Ishikawa (cell line): ENCODE measurements around the gene CDKN2AIP.

ENCODE experiments used
- CEBPB ChIP-seq: IDR thresholded peaks from 2 replicates; pipeline ENCODE4 v1.6.1; 2012
- CREB1 ChIP-seq: IDR thresholded peaks from 2 replicates; pipeline ENCODE4 v1.6.1; 2012; ENCODE audit warnings: low read depth
- EGR1 ChIP-seq: IDR thresholded peaks from 2 replicates; pipeline ENCODE4 v1.6.1; 2012
- EP300 ChIP-seq: IDR thresholded peaks from 2 replicates; pipeline ENCODE4 v1.6.1; 2012; ENCODE audit warnings: borderline replicate concordance
- FOXM1 ChIP-seq: IDR thresholded peaks from 2 replicates; pipeline ENCODE4 v1.6.1; 2012; ENCODE audit warnings: low read depth, borderline replicate concordance
- NFIC ChIP-seq: IDR thresholded peaks from 2 replicates; pipeline ENCODE4 v1.6.1; 2012
- RAD21 ChIP-seq: IDR thresholded peaks from 2 replicates; pipeline ENCODE4 v1.6.1; 2012; ENCODE audit warnings: low read depth
- TAF1 ChIP-seq: IDR thresholded peaks from 2 replicates; pipeline ENCODE4 v1.6.1; 2012; ENCODE audit warnings: low read depth, mild to moderate bottlenecking
- TCF12 ChIP-seq: IDR thresholded peaks from 2 replicates; pipeline ENCODE4 v1.6.1; 2012; ENCODE audit warnings: low read depth
- TEAD4 ChIP-seq: IDR thresholded peaks from 2 replicates; pipeline ENCODE4 v1.6.1; 2012
- YY1 ChIP-seq: IDR thresholded peaks from 2 replicates; pipeline ENCODE4 v1.6.1; 2012; ENCODE audit warnings: low read depth
- ZBTB7A ChIP-seq: IDR thresholded peaks from 2 replicates; pipeline ENCODE4 v1.6.1; 2012; ENCODE audit warnings: low read depth
- TF ChIP-seq, protein P1 (sequence below): IDR thresholded peaks from 2 replicates; pipeline ENCODE4 v1.6.1; 2012
- TF ChIP-seq, protein P2 (sequence below): IDR thresholded peaks from 2 replicates; pipeline ENCODE4 v1.6.1; 2012; ENCODE audit warnings: low read depth, mild to moderate bottlenecking
- TF ChIP-seq, protein P3 (sequence below): IDR thresholded peaks from 2 replicates; pipeline ENCODE4 v1.6.1; 2012

The CDKN2AIP gene

DNA sequence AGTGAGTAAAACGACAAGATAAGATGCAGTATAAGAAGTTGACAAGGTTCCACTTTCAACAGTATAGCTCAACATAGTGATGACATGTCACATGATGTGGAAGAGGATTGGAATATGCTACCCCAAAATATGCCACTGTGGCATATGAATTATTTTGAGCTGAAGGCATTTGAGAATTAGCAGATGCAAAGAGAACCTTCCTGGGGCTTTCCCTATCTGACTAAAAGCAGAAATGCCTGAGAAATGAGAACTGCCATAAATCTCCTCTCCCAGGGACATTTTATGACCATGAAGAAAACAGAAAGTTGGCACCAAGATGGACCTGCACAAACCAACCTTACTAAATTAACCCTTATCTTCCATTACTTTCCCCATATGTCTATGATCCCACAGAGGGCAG lies 24.8 kb downstream of the CDKN2AIP start:
- TF ChIP-seq ZBTB7A = no peak

DNA sequence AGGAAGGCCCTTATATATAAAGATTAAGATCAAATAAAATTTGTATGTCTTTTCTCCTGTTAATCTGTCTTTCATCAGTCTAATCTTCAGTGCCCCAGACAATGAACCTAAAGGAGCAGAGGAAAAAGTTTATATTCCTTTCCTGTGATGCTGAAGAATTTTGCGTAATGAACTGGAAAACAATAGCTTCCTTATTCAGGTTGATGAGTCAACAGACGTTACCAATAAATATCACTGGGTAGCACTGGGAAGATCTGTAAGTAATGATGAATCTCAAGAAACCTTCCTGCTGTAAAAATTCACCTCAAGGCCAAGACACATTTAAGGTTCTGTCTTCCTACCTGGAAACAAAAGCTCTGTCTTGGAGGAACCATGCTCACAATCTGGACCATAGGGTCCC lies 25.5 kb downstream of the CDKN2AIP start:
- no peak for TF ChIP-seq TEAD4
- TF ChIP-seq, protein P1, sequence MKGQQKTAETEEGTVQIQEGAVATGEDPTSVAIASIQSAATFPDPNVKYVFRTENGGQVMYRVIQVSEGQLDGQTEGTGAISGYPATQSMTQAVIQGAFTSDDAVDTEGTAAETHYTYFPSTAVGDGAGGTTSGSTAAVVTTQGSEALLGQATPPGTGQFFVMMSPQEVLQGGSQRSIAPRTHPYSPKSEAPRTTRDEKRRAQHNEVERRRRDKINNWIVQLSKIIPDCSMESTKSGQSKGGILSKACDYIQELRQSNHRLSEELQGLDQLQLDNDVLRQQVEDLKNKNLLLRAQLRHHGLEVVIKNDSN = no peak

DNA sequence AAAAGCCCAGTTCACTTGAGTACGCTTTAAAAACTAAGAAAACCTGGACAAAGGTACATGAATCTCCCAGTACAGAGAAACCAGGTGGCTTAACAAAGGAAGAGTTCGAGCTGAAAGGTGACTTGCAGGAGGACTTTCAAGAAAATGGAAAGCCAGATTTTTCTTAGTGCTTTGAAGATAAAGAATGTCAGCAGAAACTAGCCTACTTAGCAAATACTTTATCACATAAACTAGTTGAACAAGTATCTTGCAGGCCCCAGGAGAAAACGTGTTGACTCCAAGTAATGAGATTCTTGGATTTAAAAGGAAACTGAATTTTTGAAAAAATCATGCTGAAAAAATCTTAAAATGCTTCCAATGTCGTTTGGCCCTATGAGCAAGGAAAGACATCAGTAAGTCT lies 26.4 kb downstream of the CDKN2AIP start:
- TF ChIP-seq ZBTB7A = no peak

DNA sequence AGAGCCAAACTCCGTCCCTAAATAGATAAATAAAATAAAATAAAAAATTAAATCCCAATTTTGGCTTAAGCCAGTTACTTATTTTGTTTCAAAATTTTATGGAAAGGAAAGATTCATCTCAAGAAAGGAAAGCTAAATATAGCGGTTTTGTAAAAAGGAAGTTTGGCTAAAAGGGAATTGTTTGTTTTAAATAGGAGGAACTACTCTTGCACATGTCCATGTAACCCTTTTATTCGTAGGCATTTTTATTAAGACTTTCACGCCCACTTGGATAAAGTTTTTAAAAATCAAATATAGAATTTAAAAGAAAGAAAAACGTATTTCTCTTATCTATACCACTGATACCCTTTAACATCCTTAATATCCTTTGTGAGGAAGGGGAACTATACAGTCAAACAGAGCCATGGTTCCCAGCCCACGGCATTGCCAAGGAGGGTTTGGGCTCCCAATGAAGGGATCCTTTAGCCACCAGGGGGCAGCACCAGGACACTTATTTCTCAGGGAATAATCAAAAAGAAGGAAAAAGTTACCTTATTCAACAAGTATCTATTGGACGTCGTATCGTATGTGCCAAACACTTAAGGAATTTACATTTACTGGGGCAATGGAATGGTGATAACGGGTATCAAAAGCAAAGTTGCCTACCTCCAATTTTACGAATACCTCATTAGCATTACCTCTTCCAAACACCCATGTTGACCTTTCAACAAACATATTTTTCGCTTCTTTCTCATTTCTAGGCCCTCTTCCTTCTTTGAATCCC lies 27.7 kb downstream of the CDKN2AIP start:
- TF ChIP-seq NFIC (no peak), RAD21 (peak; percentile 91)

DNA sequence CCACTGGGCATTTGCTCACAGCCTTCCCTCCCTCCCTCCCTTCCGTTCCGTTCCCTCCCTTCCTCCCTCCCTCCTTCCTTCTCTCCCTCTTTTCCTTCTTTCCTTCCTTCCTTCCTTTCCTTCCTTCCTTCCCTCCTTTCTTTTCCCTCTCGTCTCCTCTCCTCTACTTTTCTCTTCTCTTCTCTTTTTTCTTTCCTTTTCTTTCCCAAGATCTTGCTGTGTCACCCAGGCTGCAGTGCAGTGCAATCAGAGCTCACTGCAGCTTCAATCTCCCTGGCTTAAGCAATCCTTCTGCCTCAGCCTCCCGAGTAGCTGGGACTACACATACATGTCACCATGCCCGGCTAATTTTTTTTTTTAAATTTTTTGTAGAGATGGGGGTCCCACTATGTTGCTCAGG lies 33.7 kb downstream of the CDKN2AIP start:
- no peak for TF ChIP-seq FOXM1
- TF ChIP-seq, protein P2, sequence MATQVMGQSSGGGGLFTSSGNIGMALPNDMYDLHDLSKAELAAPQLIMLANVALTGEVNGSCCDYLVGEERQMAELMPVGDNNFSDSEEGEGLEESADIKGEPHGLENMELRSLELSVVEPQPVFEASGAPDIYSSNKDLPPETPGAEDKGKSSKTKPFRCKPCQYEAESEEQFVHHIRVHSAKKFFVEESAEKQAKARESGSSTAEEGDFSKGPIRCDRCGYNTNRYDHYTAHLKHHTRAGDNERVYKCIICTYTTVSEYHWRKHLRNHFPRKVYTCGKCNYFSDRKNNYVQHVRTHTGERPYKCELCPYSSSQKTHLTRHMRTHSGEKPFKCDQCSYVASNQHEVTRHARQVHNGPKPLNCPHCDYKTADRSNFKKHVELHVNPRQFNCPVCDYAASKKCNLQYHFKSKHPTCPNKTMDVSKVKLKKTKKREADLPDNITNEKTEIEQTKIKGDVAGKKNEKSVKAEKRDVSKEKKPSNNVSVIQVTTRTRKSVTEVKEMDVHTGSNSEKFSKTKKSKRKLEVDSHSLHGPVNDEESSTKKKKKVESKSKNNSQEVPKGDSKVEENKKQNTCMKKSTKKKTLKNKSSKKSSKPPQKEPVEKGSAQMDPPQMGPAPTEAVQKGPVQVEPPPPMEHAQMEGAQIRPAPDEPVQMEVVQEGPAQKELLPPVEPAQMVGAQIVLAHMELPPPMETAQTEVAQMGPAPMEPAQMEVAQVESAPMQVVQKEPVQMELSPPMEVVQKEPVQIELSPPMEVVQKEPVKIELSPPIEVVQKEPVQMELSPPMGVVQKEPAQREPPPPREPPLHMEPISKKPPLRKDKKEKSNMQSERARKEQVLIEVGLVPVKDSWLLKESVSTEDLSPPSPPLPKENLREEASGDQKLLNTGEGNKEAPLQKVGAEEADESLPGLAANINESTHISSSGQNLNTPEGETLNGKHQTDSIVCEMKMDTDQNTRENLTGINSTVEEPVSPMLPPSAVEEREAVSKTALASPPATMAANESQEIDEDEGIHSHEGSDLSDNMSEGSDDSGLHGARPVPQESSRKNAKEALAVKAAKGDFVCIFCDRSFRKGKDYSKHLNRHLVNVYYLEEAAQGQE = no peak
- TF ChIP-seq TEAD4 = no peak
- TF ChIP-seq ZBTB7A = no peak
- TF ChIP-seq NFIC = no peak
- no peak for TF ChIP-seq TCF12
- TF ChIP-seq EGR1 = no peak
- no peak for TF ChIP-seq EP300
- TF ChIP-seq RAD21 = no peak
- TF ChIP-seq, protein P1 = no peak
- no peak for TF ChIP-seq CEBPB
- no peak for TF ChIP-seq TAF1
- TF ChIP-seq, protein P3, sequence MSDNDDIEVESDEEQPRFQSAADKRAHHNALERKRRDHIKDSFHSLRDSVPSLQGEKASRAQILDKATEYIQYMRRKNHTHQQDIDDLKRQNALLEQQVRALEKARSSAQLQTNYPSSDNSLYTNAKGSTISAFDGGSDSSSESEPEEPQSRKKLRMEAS = no peak
- TF ChIP-seq CREB1 = no peak
- TF ChIP-seq YY1 = no peak

DNA sequence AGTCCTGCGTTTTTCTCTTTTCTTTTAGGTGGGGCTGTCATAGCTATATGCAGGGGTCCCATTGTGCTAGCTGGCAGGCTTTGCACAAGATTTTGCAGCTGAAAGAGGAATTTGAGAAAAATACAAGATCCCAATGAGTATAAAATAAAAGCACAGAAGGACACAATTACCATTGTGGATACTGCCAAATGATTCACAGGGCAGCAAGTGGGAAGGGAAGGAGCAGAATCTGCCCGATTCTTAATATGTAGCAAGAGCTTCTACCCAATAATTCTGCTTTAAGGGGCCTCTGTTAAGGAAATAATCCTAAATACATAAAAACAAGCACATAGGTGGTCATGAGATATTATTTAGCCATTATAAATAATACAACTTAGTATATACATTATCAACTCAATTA lies 34.5 kb downstream of the CDKN2AIP start:
- TF ChIP-seq TCF12 (no peak), YY1 (no peak), NFIC (no peak), EP300 (no peak), TAF1 (no peak), ZBTB7A (no peak), FOXM1 (no peak), CREB1 (no peak), EGR1 (no peak), RAD21 (no peak), TEAD4 (no peak), CEBPB (no peak)
- TF ChIP-seq, protein P1 = no peak
- TF ChIP-seq, protein P2 = no peak
- TF ChIP-seq, protein P3 = no peak

DNA sequence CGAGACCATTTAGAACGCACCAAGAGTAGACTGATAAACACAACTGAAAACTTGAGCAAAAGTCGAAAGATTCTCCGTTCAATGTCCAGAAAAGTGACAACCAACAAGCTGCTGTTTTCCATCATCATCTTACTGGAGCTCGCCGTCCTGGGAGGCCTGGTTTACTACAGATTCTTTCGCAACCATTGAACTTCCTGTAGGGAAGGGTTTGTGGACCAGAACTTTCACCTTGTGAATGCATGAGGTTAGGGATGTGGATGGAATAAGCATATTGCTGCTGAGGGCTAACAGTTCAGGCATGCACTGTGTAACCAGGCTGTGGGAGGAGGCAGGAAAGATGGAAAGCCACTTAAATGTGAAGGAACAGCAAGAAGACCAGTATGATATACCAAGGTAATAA lies 39.6 kb downstream of the CDKN2AIP start:
- TF ChIP-seq, protein P2 = no peak
- no peak for TF ChIP-seq ZBTB7A
- no peak for TF ChIP-seq YY1
- TF ChIP-seq CEBPB = no peak
- TF ChIP-seq, protein P3 = no peak
- no peak for TF ChIP-seq TEAD4
- no peak for TF ChIP-seq CREB1
